K562 (cell line): Measurements from ENCODE around the gene TRPC3.

Experiments used
- EZH2 ChIP-seq: IDR thresholded peaks from 2 replicates; pipeline ENCODE4 v1.6.1; 2012; ENCODE audit warnings: low read depth, mild to moderate bottlenecking, inconsistent platforms, low read length, borderline replicate concordance
- GATAD2B ChIP-seq: fragments of 450-650 bp; IDR thresholded peaks from 2 replicates; pipeline ENCODE4 v1.6.1; 2017; ENCODE audit warnings: mild to moderate bottlenecking, borderline replicate concordance
- KAT2B ChIP-seq: IDR thresholded peaks from one replicate; pipeline ENCODE4 v1.6.1; 2012; ENCODE audit warnings: low read depth, mild to moderate bottlenecking, control low read depth, inconsistent platforms, low read length, moderate library complexity
- MXI1 ChIP-seq: IDR thresholded peaks from 2 replicates; pipeline ENCODE4 v1.6.1; 2011; ENCODE audit warnings: low read depth, mild to moderate bottlenecking, improper control_type of control experiment, low read length
- POLR2A ChIP-seq: fragments of 450-650 bp; conservative IDR thresholded peaks from 2 replicates; pipeline ENCODE4 v1.6.1; 2016
- TAF1 ChIP-seq: IDR thresholded peaks from 2 replicates; pipeline ENCODE4 v1.6.1; 2011; ENCODE audit warnings: mild to moderate bottlenecking, low read length, moderate library complexity; ENCODE audit not compliant: insufficient read depth, control insufficient read depth, severe bottlenecking; ENCODE audit errors: extremely low read depth
- TCF7 ChIP-seq: sonication (generic); IDR thresholded peaks from 2 replicates; pipeline ENCODE4 v1.6.1; 2016; ENCODE audit warnings: antibody characterized with exemption, borderline replicate concordance
- ZNF224 ChIP-seq: sonication (generic); formaldehyde crosslinking; IDR thresholded peaks from 2 replicates; pipeline ENCODE4 v1.8.0; 2022; ENCODE audit warnings: mild to moderate bottlenecking, missing genetic modification reagents
- ZNF263 ChIP-seq: sonication (generic); formaldehyde crosslinking; IDR thresholded peaks from 2 replicates; pipeline ENCODE4 v1.8.0; 2022; ENCODE audit warnings: mild to moderate bottlenecking, missing genetic modification reagents, borderline replicate concordance
- ZNF274 ChIP-seq: IDR thresholded peaks from 2 replicates; pipeline ENCODE4 v1.6.1; 2011; ENCODE audit warnings: low read depth, mild to moderate bottlenecking, low read length, moderate library complexity, borderline replicate concordance
- TF ChIP-seq, protein P1 (sequence below), 3 experiments: IDR thresholded peaks in 2 of 3; conservative IDR thresholded peaks in 1 of 3; 2 replicates each; pipeline ENCODE4 v1.5.1; 2011 to 2012; ENCODE audit warnings: low read length in 3 of 3, mild to moderate bottlenecking in 3 of 3, control low read depth in 2 of 3, improper control_type of control experiment in 1 of 3, inconsistent platforms in 1 of 3, low read depth in 1 of 3, mixed read lengths in 1 of 3, moderate library complexity in 1 of 3; ENCODE audit not compliant: insufficient read depth in 2 of 3
- TF ChIP-seq, protein P2 (sequence below): sonication (generic); formaldehyde crosslinking; IDR thresholded peaks from 2 replicates; pipeline ENCODE4 v1.8.1; 2022; ENCODE audit warnings: missing genetic modification reagents
- TF ChIP-seq, protein P3 (sequence below): fragments of 250-450 bp; sonication (Bioruptor Pico); IDR thresholded peaks from 2 replicates; pipeline ENCODE4 v1.4.0; 2020; ENCODE audit warnings: mild to moderate bottlenecking, moderate library complexity

DNA sequence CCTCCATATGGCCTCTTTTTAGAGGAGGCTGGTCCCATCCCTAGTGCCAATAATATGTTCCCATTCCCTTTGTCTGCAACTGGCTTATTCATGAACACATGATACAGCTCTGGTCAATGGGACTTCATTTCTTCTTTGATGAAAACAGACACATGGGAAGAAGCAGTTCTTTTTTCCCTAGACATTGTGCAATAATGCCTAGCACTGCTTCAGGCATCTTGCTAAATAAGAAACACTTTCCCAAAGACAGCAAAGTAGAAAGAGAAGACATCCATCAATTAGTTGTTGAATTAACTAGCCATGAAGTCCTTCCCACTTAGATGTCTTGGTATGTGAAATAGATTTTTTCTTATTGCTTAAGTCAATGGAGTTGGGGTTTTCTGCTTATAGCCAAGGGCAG is 40.1 kb upstream of the TRPC3 start:
- TF ChIP-seq, protein P1, sequence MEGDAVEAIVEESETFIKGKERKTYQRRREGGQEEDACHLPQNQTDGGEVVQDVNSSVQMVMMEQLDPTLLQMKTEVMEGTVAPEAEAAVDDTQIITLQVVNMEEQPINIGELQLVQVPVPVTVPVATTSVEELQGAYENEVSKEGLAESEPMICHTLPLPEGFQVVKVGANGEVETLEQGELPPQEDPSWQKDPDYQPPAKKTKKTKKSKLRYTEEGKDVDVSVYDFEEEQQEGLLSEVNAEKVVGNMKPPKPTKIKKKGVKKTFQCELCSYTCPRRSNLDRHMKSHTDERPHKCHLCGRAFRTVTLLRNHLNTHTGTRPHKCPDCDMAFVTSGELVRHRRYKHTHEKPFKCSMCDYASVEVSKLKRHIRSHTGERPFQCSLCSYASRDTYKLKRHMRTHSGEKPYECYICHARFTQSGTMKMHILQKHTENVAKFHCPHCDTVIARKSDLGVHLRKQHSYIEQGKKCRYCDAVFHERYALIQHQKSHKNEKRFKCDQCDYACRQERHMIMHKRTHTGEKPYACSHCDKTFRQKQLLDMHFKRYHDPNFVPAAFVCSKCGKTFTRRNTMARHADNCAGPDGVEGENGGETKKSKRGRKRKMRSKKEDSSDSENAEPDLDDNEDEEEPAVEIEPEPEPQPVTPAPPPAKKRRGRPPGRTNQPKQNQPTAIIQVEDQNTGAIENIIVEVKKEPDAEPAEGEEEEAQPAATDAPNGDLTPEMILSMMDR (IDR thresholded peaks at IDR 0.05 in 2 of 3, conservative IDR thresholded peaks at IDR 0.05 in 1 of 3; ENCODE audit: insufficient read depth in 2 of 3, low read depth in 1 of 3, low read length in 3 of 3): no peak
- TF ChIP-seq, protein P2, sequence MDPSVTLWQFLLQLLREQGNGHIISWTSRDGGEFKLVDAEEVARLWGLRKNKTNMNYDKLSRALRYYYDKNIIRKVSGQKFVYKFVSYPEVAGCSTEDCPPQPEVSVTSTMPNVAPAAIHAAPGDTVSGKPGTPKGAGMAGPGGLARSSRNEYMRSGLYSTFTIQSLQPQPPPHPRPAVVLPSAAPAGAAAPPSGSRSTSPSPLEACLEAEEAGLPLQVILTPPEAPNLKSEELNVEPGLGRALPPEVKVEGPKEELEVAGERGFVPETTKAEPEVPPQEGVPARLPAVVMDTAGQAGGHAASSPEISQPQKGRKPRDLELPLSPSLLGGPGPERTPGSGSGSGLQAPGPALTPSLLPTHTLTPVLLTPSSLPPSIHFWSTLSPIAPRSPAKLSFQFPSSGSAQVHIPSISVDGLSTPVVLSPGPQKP (CRISPR knock-in tag): no peak
- no peak for TF ChIP-seq KAT2B
- no peak for TF ChIP-seq TCF7
- TF ChIP-seq ZNF274: no peak
- TF ChIP-seq ZNF263: no peak
- TF ChIP-seq MXI1: no peak
- TF ChIP-seq EZH2: no peak
- no peak for TF ChIP-seq ZNF224
- TF ChIP-seq TAF1: no peak
- no peak for TF ChIP-seq POLR2A
- TF ChIP-seq, protein P3, sequence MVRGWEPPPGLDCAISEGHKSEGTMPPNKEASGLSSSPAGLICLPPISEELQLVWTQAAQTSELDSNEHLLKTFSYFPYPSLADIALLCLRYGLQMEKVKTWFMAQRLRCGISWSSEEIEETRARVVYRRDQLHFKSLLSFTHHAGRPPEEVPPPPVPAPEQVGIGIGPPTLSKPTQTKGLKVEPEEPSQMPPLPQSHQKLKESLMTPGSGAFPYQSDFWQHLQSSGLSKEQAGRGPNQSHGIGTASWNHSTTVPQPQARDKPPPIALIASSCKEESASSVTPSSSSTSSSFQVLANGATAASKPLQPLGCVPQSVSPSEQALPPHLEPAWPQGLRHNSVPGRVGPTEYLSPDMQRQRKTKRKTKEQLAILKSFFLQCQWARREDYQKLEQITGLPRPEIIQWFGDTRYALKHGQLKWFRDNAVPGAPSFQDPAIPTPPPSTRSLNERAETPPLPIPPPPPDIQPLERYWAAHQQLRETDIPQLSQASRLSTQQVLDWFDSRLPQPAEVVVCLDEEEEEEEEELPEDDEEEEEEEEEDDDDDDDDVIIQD (CRISPR knock-in tag): no peak
- TF ChIP-seq GATAD2B: no peak
